HG03439 (cell line): ENCODE data around the gene AAR2.

ENCODE experiments used
- ATAC-seq: cut with Tn5 transposase; IDR thresholded peaks from one replicate; pipeline ENCODE4 v1.9.1; 2021; ENCODE audit warnings: mild to moderate bottlenecking, moderate library complexity; ENCODE audit not compliant: unreplicated experiment

AAR2 gene, protein sequence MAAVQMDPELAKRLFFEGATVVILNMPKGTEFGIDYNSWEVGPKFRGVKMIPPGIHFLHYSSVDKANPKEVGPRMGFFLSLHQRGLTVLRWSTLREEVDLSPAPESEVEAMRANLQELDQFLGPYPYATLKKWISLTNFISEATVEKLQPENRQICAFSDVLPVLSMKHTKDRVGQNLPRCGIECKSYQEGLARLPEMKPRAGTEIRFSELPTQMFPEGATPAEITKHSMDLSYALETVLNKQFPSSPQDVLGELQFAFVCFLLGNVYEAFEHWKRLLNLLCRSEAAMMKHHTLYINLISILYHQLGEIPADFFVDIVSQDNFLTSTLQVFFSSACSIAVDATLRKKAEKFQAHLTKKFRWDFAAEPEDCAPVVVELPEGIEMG

DNA sequence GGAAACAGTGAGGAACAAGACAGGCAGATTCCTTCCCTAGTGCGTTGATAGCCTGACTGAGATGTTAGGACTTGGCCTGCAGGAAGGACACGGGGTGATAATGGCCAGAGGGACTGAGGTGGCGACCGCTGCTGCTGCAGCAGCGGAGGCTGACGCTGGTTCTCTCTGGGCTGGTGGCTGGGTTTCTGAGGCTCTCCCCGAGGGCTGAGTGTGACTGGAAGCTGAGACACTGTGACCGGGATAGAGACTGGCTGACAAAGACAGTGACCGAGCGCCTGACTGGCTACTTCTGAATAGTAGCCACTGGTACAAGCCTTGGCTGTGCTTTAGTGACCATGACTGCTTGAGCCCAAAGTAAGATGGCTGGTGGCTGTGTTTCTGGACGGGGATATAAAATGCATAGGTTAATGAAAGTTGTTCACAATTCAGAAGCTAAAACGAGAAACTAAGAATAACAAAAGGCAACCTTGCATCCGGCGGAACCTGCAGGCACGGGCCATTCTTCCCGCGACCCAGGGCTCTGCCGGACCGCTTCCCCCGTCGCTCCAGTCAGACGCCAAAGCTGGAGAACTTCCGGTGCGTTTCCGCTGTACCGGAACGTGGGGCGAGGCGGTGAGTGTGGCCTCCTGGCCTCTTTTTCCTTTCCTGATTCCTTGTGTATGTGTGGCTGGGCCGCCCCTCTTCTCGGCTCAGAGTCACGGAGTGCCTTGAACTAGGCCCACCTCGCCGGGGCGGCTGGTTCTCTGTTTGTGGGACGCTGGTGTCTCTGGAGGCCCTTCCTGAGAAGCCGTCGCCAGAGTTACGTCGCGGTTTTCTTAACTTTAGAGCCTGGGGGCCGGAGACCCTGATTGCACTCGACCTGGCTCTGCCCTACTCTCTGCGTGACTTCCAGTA lies at the start of gene AAR2:
TSS of gene AAR2 (plus strand) at position 587 of the 894 bp plus-strand sequence. CDS start 3,391 bp downstream, outside the sequence.
- peak; percentile 80 for ATAC-seq

DNA sequence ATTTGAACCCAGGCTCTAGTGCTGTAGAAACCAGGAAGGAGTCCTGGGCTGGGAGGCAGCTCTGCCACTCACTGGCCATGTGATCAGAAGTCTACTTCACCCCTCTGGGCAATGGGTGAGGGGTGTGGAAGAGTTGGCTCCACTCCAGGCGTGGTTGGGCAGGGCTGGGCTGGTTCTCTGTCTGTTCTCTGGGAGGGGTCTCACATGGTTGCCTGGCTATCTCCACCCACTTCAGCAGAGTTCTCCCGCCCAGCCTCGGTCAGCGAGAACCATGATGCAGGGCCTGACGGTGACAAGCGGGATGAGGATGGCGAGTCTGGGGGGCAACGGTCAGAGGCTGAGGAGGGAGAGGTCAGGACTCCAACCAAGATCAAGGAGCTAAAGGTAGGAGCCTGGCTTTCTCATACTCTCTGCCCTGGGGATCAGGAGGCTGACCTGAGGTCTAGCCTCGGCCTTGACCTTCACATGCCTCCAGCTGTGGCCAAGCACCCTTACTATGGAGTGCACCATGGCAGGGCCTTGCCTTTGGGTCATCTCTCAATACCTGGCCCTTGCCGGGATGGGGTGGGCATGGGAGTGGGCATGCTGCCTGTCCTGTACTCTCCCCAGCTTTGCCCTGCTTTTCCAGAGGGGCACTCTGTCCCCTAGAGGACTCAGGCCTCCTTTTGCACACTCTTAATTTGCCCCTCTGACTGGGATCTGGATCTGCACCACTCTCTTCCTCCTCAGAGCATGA lies 42.1 kb upstream of the AAR2 start:
- no peak for ATAC-seq

DNA sequence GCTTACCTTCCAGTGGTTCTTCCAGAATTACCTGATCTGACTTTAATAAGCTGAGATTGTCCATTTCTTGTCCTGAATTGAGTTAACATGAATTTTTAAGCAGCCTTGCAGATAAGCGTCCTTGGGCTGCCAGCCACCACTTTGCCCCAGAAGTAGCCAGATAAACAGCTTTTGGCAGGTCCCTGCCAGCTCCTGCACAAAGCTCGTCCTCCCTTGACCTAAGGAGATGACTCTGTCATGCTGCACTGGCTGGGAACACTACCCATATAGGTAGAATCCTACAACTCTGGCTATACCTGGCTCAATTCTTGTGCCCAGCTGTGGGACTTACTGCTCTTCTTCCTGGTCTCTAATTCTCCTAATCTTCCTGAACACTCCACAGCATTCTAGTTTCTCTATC lies 39.6 kb upstream of the AAR2 start:
- ATAC-seq = no peak

DNA sequence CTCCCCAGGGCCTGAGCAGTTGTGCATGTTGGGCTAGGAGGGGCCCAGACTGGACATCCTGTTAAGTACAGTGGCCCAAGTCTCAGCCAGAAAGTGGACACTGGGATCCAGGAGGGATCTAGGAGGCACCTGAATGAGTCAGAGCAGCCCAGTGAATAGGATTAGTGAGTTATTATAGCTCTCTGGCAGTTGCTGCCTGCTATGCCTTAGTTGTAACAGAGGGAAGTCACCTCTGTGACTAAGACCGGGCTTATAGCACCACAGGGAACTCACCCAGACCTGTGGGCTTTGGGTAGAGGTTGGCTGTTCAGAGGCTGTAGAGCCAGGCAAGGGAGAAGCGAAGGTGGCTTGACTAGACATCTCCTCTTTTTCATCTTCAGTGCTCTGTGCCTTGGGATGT lies 39.0 kb upstream of the AAR2 start:
- no peak for ATAC-seq

DNA sequence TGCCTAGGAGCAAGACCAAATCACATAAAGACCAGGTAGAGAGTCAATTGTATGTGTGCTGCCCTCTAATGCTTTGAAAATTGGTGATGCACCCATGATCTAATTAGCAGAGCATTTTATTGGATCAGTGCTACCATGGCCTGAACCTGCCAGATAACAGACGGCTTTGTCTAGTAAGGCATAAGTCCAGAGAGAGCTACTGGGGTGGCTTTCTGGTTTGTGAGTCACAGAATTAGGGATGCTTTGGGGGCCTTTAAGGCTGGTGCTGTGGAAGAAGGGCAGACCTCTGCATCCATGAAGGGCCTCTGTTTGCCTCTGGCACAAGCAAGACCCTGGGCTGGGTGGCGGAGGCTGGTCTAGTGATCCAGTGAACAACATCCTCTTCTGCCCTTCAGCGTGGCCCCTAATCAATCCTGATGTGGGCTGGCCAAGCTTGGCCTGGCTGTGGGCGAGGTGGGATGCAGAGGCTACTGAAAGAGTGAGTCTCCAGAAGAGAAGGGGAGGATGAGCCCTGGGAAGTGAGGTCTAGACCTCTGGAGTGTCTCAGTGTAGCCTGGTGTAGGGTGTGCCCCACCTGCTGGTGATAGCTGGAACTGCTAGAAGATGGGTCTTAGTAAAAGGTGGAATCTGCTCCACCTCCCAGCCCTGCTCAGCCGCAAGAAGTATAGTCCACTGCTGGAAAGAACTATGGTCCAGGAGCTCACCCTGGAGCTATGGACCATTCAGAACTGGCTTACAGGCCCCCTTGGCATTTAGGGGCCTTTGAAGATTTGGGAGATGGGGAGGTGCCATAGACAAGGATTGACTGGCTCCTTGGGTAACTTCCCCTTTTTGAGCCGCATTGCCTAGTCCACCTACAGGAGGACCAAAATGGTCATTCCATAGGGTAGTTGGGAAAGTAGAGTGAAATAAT lies 36.7 kb upstream of the AAR2 start:
- ATAC-seq = no peak

DNA sequence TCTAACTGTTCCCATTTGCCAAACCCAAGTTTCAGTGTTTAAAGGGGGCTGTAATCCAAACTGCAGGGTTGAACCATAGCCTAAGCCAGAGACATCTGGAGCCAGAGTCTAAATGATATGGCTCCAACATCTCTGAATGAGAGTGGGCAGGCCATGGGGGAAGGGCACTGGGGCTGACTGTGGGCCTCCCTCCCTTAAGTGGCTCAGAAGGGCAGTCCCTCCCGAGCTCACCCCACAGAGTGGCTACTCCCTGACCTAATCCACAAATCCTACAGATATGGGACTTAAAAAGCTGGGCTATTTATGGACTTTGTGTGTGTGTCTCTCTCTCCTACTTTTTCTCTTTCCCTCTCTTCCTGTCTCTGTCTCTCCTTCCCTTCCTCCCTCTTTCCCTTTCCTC lies 35.8 kb upstream of the AAR2 start:
- ATAC-seq = no peak

DNA sequence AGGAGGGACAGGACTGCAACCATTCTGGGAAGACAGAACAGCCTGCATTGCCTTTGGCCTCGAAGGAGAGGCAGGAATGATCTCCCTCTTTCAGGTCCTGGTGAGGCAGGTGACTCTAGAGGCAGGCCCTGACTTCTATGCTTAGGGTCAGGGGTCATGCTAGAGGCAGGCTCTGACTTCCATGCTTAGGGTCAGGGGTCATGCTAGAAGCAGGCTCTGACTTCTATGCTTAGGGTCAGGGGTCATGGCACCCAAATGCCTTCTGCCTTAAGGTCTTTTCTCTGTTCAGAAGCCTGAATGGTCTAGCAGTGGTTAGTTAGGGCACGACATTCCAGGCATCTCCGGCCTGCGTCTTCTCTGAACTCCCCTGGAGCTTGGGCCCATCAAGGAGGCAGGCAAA lies 35.1 kb upstream of the AAR2 start:
- ATAC-seq = no peak

DNA sequence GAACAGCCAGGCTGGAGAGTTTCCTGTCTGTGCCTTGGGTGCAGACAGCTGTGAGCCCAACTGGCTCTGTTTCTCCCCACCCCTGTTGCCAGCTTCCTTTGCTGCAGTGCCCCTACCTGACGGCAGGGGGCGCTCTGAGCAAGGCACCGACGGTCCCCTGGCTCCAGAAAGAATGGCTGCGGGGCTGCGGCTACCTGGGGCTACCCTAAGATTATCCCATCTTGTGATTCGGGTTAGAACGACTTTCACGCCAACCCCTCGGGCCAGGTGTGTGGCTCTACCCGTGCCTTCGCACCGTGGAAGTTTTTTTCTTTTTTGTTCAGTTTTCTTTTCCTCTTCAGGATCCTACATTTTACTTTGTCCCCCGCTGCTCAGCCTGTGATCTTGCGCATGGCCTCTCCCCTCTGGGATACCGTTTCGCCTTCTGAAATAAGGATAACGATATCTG lies 33.4 kb upstream of the AAR2 start:
- no peak for ATAC-seq

DNA sequence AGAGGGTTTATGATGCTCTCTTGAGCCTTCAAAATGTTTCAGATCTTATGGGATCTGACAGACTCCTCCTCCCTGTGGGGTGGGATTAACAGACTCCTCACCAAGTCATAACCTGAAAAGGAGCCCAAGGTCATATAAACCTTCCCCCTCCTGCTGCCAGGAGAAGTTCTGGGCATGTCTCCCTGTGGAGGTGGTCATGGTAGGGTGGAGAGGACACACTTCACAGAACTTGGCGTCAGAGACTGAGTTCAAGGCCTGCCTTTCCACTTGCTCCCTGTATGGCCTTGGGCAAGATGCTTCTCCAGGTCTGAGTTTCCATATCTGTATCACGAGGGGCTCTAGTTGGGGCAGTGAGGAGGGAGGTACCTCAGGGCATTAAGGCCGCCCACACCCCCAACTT lies 32.4 kb upstream of the AAR2 start:
- no peak for ATAC-seq

DNA sequence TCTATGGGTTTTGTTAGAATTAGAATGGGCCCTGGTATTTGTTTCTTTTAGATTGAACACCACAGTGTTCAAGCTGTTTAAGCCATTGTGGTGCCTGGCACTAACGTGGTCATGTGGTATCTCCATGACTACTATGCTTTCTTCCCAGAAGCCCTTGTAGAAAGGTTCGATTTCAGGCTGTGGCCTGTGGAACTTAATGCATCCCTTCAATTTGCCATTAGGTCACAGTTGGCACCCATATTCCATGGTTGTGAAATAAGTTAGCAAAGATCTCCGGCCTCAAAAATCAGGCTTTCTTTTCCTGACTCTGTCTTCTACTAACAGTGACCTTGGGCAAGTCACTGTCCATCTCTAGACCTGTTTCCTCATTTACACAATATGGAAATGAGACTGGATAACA lies 31.3 kb upstream of the AAR2 start:
- ATAC-seq = no peak

DNA sequence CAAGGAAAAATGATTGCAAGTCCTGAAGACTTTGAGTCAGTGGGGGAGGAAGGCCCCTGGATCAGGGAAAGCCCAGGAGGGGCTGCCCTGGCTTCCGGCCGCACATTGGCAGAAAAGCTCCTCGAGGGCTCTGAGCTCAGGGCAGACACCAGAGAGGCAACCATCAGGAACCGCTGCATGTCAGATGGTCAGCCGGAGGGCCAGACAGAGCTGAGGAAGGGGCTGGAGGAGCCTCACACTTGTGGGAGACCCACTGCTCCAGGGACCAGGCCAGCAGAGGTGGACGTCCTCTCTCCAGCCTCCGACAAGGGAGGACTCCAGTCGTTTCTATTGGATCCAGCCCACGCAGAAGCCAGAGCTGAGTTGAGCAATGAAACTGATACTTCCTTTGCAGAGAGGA lies 30.2 kb upstream of the AAR2 start:
- ATAC-seq = no peak

DNA sequence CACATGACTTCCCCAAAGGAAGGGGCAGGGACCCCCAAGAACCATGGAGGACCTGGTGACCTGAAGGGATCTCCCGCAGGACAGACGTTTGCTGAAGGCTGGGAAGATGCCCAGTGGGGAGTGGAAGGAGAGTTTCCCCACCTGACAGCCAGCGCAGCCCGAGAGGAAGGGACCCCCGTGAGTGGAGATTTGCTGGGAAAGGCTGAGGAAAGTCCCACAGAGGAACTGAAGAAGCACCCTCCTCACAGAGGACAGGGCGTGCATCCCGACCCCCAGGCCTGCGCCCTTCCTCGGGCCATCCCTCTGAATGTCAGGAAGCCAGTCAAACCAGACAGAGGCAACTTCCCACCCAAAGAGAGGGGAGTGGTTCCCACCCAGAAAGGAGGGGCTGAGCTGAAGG lies 29.6 kb upstream of the AAR2 start:
- ATAC-seq = no peak

DNA sequence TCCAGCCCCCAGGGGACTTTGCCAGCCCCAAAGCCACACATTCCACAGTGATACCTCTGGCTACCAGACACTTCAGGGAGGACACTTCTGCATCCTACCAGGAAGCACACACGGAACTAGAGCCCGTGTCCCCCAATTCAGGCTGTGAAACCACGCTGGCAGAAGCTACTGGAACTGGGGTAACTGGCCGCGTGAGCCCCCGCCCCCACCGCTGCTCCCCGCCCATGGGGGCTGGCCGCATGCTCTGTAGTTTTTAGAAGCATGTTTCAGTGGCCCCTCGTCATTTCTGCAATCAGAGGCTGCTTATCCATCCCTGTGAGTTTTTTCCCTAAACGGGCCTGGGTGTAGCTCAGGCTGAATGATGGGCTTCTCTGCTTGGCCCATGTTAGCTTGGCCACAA lies 28.7 kb upstream of the AAR2 start:
- no peak for ATAC-seq

DNA sequence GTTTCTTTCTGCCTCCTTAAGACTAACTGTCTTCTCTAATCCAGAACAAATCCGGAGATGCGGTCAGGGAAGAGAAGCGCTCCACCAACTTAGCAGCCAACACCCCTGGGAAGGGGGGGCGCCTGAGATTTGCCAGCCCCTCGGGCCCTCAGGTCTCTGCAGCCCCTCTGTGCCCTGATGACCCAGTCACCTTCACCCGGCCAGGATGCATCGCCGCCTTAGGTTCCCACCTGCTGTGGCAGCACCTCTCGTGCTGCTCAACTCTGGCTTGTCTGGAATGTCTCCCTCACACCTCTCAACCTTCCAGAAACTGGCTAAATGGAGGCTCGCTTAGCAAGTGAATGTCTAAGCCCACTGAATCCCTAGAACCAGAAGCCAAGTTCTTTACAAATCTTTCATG lies 28.0 kb upstream of the AAR2 start:
- no peak for ATAC-seq

DNA sequence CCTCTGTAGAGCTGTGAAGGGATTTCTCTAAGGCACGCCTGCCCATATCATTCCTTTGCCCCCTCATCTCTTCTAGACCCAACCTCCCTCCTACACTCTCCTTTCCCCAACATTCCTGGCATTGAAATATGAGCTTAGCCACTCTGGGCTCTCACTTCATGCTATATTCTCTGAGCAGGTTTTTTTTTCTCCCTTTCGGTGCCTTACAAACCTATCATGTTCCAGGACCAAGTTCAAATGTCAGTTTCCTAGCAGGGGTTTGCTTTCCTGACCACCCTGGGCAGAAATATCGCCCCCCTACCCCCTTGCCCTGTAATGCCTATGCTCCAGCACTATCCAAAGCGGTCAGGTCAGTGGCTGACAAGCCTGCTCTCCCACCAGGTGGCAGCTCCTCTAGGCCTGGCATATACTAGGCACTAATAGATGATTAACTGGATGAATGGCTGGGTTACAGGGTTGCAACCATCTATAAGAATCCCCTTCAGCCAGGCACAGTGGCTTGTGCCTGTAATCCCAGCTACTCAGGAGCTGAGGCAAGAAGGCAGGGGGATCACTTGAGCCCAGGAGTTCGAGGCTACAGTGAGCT lies 25.7 kb upstream of the AAR2 start:
- ATAC-seq = no peak

DNA sequence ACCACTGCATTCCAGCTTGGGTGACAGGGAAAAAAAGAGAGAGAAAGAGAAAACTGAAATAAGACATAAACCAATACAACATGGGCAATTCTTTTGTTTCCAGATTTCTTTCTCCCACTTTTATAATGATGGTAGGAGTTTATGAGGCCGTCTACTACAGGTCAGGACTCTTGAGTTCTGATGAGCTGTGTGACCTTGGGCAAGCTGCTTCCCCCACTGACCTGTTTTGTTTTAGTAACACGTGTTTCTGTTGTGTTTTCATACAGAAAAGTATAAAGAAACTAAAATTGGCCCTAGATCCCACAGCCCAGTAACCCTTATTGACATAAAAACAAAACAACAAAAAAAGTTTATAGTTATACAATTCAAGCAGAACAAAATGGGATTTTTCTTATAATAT lies 22.9 kb upstream of the AAR2 start:
- ATAC-seq = no peak

DNA sequence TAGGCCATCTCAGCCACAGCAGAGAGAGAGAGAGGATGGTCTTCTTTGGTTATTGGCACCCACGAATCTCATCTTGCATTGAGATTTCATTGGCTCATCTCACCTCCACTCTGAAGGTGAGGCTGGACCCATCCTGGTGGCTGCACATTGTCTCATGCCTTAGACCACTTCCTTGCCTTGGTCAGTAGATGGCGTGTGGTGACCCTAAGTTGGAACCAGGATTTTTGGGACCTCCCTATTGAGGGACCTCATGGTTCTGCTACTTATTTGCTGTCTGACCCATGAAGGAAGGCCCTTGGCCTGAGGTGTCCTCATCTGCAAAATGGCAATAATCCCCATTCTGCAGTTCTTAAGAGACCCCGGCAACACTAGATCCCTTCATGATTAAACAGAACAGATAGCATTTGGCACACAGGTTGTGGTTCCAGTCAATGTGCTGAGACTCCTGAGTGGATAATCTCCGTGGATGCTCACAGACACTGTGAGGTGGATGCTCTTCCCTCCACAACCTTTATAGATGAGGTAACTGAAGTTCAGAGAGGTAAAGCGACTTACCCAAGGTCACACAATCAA lies 21.5 kb upstream of the AAR2 start:
- no peak for ATAC-seq

DNA sequence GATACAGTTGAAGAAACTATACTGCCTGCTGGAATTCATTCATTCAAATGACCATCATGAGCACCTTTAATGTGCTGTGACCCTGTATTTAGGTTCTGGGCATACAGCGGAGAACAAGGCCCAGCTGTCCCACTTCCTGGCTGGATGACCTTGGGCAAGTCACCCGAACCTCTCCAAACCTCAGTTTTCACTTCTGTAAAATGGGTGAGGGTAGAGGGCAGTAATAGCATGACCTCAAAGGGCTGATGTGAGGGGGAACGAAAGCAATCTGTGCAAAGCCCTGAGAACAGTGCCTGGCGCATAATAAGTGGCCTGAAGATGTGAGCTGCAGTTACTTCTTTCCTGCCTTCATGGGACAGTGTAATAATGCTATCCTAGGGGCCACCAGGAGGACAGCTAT lies 20.5 kb upstream of the AAR2 start:
- ATAC-seq = no peak

DNA sequence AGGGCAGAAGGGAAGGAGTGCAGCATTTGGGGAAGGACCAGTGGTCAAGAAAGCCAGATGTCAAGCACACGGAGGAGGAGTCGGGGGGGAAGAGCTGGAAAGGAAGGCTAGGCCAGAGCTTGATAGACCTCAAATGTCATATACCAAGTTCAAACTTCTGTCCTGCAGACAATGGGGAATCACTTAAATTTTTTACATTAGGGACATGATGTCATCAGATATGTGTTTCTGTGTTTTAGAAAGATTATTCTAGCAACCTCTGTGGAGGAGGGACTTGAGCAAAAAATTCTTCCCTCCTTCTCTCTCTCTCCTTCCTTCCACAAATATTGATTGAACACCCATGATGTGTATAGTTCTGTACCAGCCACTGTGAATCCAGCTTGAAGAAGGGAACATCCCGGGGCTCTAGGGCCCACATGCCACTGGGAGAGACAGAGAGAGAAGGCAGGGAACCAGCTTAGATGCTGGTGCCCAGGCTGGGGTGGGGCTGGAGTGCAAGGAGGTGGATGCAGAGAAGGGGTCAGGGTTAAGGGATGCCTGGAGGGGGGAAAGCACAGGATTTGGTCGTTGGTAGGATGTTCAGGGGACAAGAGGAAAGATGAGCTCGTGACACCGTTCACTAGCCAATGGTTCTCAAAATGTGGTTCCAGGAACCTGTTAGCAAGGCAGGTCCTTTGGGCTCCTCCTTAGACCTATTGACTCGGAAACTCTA lies 19.8 kb upstream of the AAR2 start:
- ATAC-seq = no peak
